GM12878 (cell line): Measurements from ENCODE around the gene GTPBP10. TPM values are rescaled to one million over a fixed set of nuclear protein-coding genes. Genes with fewer than 3 reads are reported as not detected.

Experiments used
- polyA plus RNA-seq, 11 experiments: library from polyadenylated mRNA; depleted of rRNA in 4 of 11; unstranded in 6 of 11; stranded (reverse) in 5 of 11; fragments of >200 nt; fragmentation: Nextera tagmentation in 4 of 11; fragmentation: Illumina TruSeq in 1 of 11; extraction: Ambion mirVana in 4 of 11; extraction: Trizol in 1 of 11; gene quantifications; 1 replicate in 1 of 11; 2 replicates in 10 of 11; pipeline versions ENCODE4 v1.2.1 to v1.2.3, GENCODE V29; 2011 to 2016; ENCODE audit warnings: inconsistent platforms in 2 of 11, missing spikeins in 2 of 11, low read depth in 1 of 11
- total RNA-seq, 4 experiments: library from RNA; depleted of rRNA in 3 of 4; stranded (reverse); fragments of >200 nt in 3 of 4; fragmentation: Illumina TruSeq in 1 of 4; extraction: Trizol in 1 of 4; gene quantifications; 2 replicates each; pipeline versions ENCODE4 v1.2.1 to v1.2.3, GENCODE V29; 2013 to 2021

Gene GTPBP10
- total and polyA plus RNA-seq, 10 of the 15 experiments (the other 5 are each of a cell fraction or from before 2014, with no cell fraction given): 10.1 to 41.0 (median 33.0) TPM

Other genes with a start within 250 kb of the GTPBP10 start
- gene STEAP1, start 192.2 kb upstream of the GTPBP10 start, total RNA-seq (2014; rRNA removed): 3.4 and 4.6 TPM in 2 replicates
- gene STEAP1, start 192.2 kb upstream of the GTPBP10 start, total RNA-seq (2014; rRNA removed; fragmentation: Illumina TruSeq; extraction: Trizol): 4.5 and 4.8 TPM in 2 replicates
- gene STEAP1, start 192.2 kb upstream of the GTPBP10 start, total RNA-seq (2021): 2.1 and 3.2 TPM in 2 replicates
- gene STEAP1, start 192.2 kb upstream of the GTPBP10 start, polyA plus RNA-seq (2011; rRNA removed): 44.6 and 67.7 TPM in 2 replicates
- gene STEAP1, start 192.2 kb upstream of the GTPBP10 start, polyA plus RNA-seq (2014; fragmentation: Illumina TruSeq; extraction: Trizol): 5.1 and 6.4 TPM in 2 replicates
- 1 to 10 TPM; 5.3 to 8.9 TPM for gene STEAP1, start 192.2 kb upstream of the GTPBP10 start, polyA plus RNA-seq (2014; fragmentation: Nextera tagmentation; extraction: Ambion mirVana)
- gene STEAP1, start 192.2 kb upstream of the GTPBP10 start, polyA plus RNA-seq (2014; rRNA removed): 4.1 and 4.7 TPM in 2 replicates
- 1 to 10 TPM; 2.6 to 4.1 TPM for gene STEAP1, start 192.2 kb upstream of the GTPBP10 start, polyA plus RNA-seq (2016; fragmentation: Nextera tagmentation; extraction: Ambion mirVana)
- 1.8 and 2.3 TPM in 2 replicates for gene STEAP2, start 135.0 kb upstream of the GTPBP10 start, total RNA-seq (2014; rRNA removed)
- gene STEAP2, start 135.0 kb upstream of the GTPBP10 start, total RNA-seq (2014; rRNA removed; fragmentation: Illumina TruSeq; extraction: Trizol): 2.0 TPM in 2 replicates
- gene STEAP2, start 135.0 kb upstream of the GTPBP10 start, total RNA-seq (2021): 1.5 and 2.1 TPM in 2 replicates
- gene STEAP2, start 135.0 kb upstream of the GTPBP10 start, polyA plus RNA-seq (2011; rRNA removed): 17.6 and 25.4 TPM in 2 replicates
- gene STEAP2, start 135.0 kb upstream of the GTPBP10 start, polyA plus RNA-seq (2014; fragmentation: Illumina TruSeq; extraction: Trizol): 1.8 and 2.5 TPM in 2 replicates
- gene STEAP2, start 135.0 kb upstream of the GTPBP10 start, polyA plus RNA-seq (2014; fragmentation: Nextera tagmentation; extraction: Ambion mirVana): under 1 TPM; 0.64 to 0.80 TPM
- 1.3 and 1.7 TPM in 2 replicates for gene STEAP2, start 135.0 kb upstream of the GTPBP10 start, polyA plus RNA-seq (2014; rRNA removed)
- 1 to 10 TPM in 1 of 2 experiments, under 1 TPM in 1; 0.81 to 1.2 TPM for gene STEAP2, start 135.0 kb upstream of the GTPBP10 start, polyA plus RNA-seq (2016; fragmentation: Nextera tagmentation; extraction: Ambion mirVana)
- 0.68 and 1.0 TPM in 2 replicates for gene CFAP69, start 101.5 kb upstream of the GTPBP10 start, total RNA-seq (2014; rRNA removed)
- 0.45 and 0.55 TPM in 2 replicates for gene CFAP69, start 101.5 kb upstream of the GTPBP10 start, total RNA-seq (2014; rRNA removed; fragmentation: Illumina TruSeq; extraction: Trizol)
- gene CFAP69, start 101.5 kb upstream of the GTPBP10 start, total RNA-seq (2021): 0.33 and 1.1 TPM in 2 replicates
- gene CFAP69, start 101.5 kb upstream of the GTPBP10 start, polyA plus RNA-seq (2011; rRNA removed): 3.1 and 7.7 TPM in 2 replicates
- gene CFAP69, start 101.5 kb upstream of the GTPBP10 start, polyA plus RNA-seq (2014; fragmentation: Illumina TruSeq; extraction: Trizol): 0.48 and 3.6 TPM in 2 replicates
- under 1 TPM in 1 of 2 experiments, not detected in 1; 0.11 TPM for gene CFAP69, start 101.5 kb upstream of the GTPBP10 start, polyA plus RNA-seq (2014; fragmentation: Nextera tagmentation; extraction: Ambion mirVana)
- 0.47 and 1.3 TPM in 2 replicates for gene CFAP69, start 101.5 kb upstream of the GTPBP10 start, polyA plus RNA-seq (2014; rRNA removed)
- gene CFAP69, start 101.5 kb upstream of the GTPBP10 start, polyA plus RNA-seq (2016; fragmentation: Nextera tagmentation; extraction: Ambion mirVana): 1 to 10 TPM in 1 of 2 experiments, under 1 TPM in 1; 0.79 to 1.2 TPM
- not detected in 2 replicates for gene FAM237B, start 25.4 kb upstream of the GTPBP10 start, total RNA-seq (2014; rRNA removed)
- not detected in 2 replicates for gene FAM237B, start 25.4 kb upstream of the GTPBP10 start, total RNA-seq (2014; rRNA removed; fragmentation: Illumina TruSeq; extraction: Trizol)
- gene FAM237B, start 25.4 kb upstream of the GTPBP10 start, total RNA-seq (2021): not detected in 2 replicates
- gene FAM237B, start 25.4 kb upstream of the GTPBP10 start, polyA plus RNA-seq (2011; rRNA removed): not detected in 2 replicates
- gene FAM237B, start 25.4 kb upstream of the GTPBP10 start, polyA plus RNA-seq (2014; fragmentation: Illumina TruSeq; extraction: Trizol): not detected in 2 replicates
- not detected for gene FAM237B, start 25.4 kb upstream of the GTPBP10 start, polyA plus RNA-seq (2014; fragmentation: Nextera tagmentation; extraction: Ambion mirVana)
- gene FAM237B, start 25.4 kb upstream of the GTPBP10 start, polyA plus RNA-seq (2014; rRNA removed): not detected in 2 replicates
- gene FAM237B, start 25.4 kb upstream of the GTPBP10 start, polyA plus RNA-seq (2016; fragmentation: Nextera tagmentation; extraction: Ambion mirVana): not detected
- gene CLDN12, start 56.7 kb downstream of the GTPBP10 start, total RNA-seq (2014; rRNA removed): 7.0 and 10.4 TPM in 2 replicates
- gene CLDN12, start 56.7 kb downstream of the GTPBP10 start, total RNA-seq (2014; rRNA removed; fragmentation: Illumina TruSeq; extraction: Trizol): 5.8 and 6.4 TPM in 2 replicates
- gene CLDN12, start 56.7 kb downstream of the GTPBP10 start, total RNA-seq (2021): 6.0 and 6.5 TPM in 2 replicates
- 38.9 and 41.1 TPM in 2 replicates for gene CLDN12, start 56.7 kb downstream of the GTPBP10 start, polyA plus RNA-seq (2011; rRNA removed)
- 6.2 and 6.7 TPM in 2 replicates for gene CLDN12, start 56.7 kb downstream of the GTPBP10 start, polyA plus RNA-seq (2014; fragmentation: Illumina TruSeq; extraction: Trizol)
- 1 to 10 TPM; 3.1 to 5.6 TPM for gene CLDN12, start 56.7 kb downstream of the GTPBP10 start, polyA plus RNA-seq (2014; fragmentation: Nextera tagmentation; extraction: Ambion mirVana)
- gene CLDN12, start 56.7 kb downstream of the GTPBP10 start, polyA plus RNA-seq (2014; rRNA removed): 5.6 and 7.1 TPM in 2 replicates
- gene CLDN12, start 56.7 kb downstream of the GTPBP10 start, polyA plus RNA-seq (2016; fragmentation: Nextera tagmentation; extraction: Ambion mirVana): 1 to 10 TPM; 7.0 to 7.4 TPM
- gene PTTG1IP2, start 122.9 kb downstream of the GTPBP10 start, total RNA-seq (2014; rRNA removed): not detected in 2 replicates
- gene PTTG1IP2, start 122.9 kb downstream of the GTPBP10 start, total RNA-seq (2014; rRNA removed; fragmentation: Illumina TruSeq; extraction: Trizol): not detected in 2 replicates
- gene PTTG1IP2, start 122.9 kb downstream of the GTPBP10 start, total RNA-seq (2021): not detected in 2 replicates
- gene PTTG1IP2, start 122.9 kb downstream of the GTPBP10 start, polyA plus RNA-seq (2011; rRNA removed): not detected in 2 replicates
- gene PTTG1IP2, start 122.9 kb downstream of the GTPBP10 start, polyA plus RNA-seq (2014; fragmentation: Illumina TruSeq; extraction: Trizol): not detected in 2 replicates
- not detected for gene PTTG1IP2, start 122.9 kb downstream of the GTPBP10 start, polyA plus RNA-seq (2014; fragmentation: Nextera tagmentation; extraction: Ambion mirVana)
- gene PTTG1IP2, start 122.9 kb downstream of the GTPBP10 start, polyA plus RNA-seq (2014; rRNA removed): not detected in 2 replicates
- not detected for gene PTTG1IP2, start 122.9 kb downstream of the GTPBP10 start, polyA plus RNA-seq (2016; fragmentation: Nextera tagmentation; extraction: Ambion mirVana)
- 29.6 and 33.3 TPM in 2 replicates for gene CDK14, start 249.6 kb downstream of the GTPBP10 start, total RNA-seq (2014; rRNA removed)
- 39.3 and 47.1 TPM in 2 replicates for gene CDK14, start 249.6 kb downstream of the GTPBP10 start, total RNA-seq (2014; rRNA removed; fragmentation: Illumina TruSeq; extraction: Trizol)
- 56.7 and 61.3 TPM in 2 replicates for gene CDK14, start 249.6 kb downstream of the GTPBP10 start, total RNA-seq (2021)
- 24.3 and 33.2 TPM in 2 replicates for gene CDK14, start 249.6 kb downstream of the GTPBP10 start, polyA plus RNA-seq (2011; rRNA removed)
- gene CDK14, start 249.6 kb downstream of the GTPBP10 start, polyA plus RNA-seq (2014; fragmentation: Illumina TruSeq; extraction: Trizol): 30.9 and 31.6 TPM in 2 replicates
- gene CDK14, start 249.6 kb downstream of the GTPBP10 start, polyA plus RNA-seq (2014; fragmentation: Nextera tagmentation; extraction: Ambion mirVana): 1 to 10 TPM; 6.5 to 7.3 TPM
- gene CDK14, start 249.6 kb downstream of the GTPBP10 start, polyA plus RNA-seq (2014; rRNA removed): 14.3 and 16.1 TPM in 2 replicates
- gene CDK14, start 249.6 kb downstream of the GTPBP10 start, polyA plus RNA-seq (2016; fragmentation: Nextera tagmentation; extraction: Ambion mirVana): 10 to 100 TPM; 12.7 to 24.1 TPM